Activated T-cell treated with anti-CD3 and anti-CD28 coated beads for 1 hour (primary cell): Measurements from ENCODE around the gene ANO9.
"Not testable (repeated sequence)": the region's sequence is repeated elsewhere in the genome, so short reads cannot be mapped to it uniquely, and the experiment has no call there.

Experiments used
- DNase-seq: peaks from one replicate; pipeline ENCODE4 v3.0.0-alpha.2; 2020; ENCODE audit warnings: low read depth

The ANO9 gene

GRCh38 chr11:469684-470560 is 28.1 kb upstream of the ANO9 start:
- no peak for DNase-seq

GRCh38 chr11:469026-469683 is 27.3 kb upstream of the ANO9 start:
- not testable (repeated sequence) for DNase-seq

- DNase-seq = no peak
These were observed 26.7 kb upstream of the ANO9 start for GRCh38 chr11:468493-468892.

GRCh38 chr11:468036-468435 is 26.2 kb upstream of the ANO9 start:
- DNase-seq = no peak

GRCh38 chr11:465896-466530 is 24.2 kb upstream of the ANO9 start:
- DNase-seq = no peak

- DNase-seq = no peak
These were observed 22.5 kb upstream of the ANO9 start for GRCh38 chr11:464316-464715.

GRCh38 chr11:462107-462890 is 20.5 kb upstream of the ANO9 start:
- no peak for DNase-seq

GRCh38 chr11:461626-462025 is 19.8 kb upstream of the ANO9 start:
- DNase-seq = no peak

GRCh38 chr11:460331-461199 is 18.8 kb upstream of the ANO9 start:
- DNase-seq = no peak

GRCh38 chr11:459511-460220 is 17.9 kb upstream of the ANO9 start:
- no peak for DNase-seq

GRCh38 chr11:457111-457760 is 15.4 kb upstream of the ANO9 start:
- DNase-seq = no peak

GRCh38 chr11:456533-456932 is 14.7 kb upstream of the ANO9 start:
- DNase-seq = no peak

- no peak for DNase-seq
These were observed 13.8 kb upstream of the ANO9 start for GRCh38 chr11:455566-456147.

- no peak for DNase-seq
These were observed 13.2 kb upstream of the ANO9 start for GRCh38 chr11:454801-455565.

- DNase-seq = no peak
These were observed 12.2 kb upstream of the ANO9 start for GRCh38 chr11:454043-454442.

GRCh38 chr11:453564-453963 is 11.8 kb upstream of the ANO9 start:
- no peak for DNase-seq

GRCh38 chr11:452916-453527 is 11.2 kb upstream of the ANO9 start:
- DNase-seq = no peak

GRCh38 chr11:452203-452744 is 10.5 kb upstream of the ANO9 start:
- no peak for DNase-seq
